GM12872 (cell line): ENCODE measurements around the gene CYTH4.

Source experiments
- CTCF ChIP-seq: IDR thresholded peaks from 3 replicates; pipeline ENCODE4 v1.5.1; 2011; ENCODE audit warnings: low read depth, mild to moderate bottlenecking, low read length, moderate library complexity; ENCODE audit not compliant: insufficient read depth

Gene CYTH4

DNA sequence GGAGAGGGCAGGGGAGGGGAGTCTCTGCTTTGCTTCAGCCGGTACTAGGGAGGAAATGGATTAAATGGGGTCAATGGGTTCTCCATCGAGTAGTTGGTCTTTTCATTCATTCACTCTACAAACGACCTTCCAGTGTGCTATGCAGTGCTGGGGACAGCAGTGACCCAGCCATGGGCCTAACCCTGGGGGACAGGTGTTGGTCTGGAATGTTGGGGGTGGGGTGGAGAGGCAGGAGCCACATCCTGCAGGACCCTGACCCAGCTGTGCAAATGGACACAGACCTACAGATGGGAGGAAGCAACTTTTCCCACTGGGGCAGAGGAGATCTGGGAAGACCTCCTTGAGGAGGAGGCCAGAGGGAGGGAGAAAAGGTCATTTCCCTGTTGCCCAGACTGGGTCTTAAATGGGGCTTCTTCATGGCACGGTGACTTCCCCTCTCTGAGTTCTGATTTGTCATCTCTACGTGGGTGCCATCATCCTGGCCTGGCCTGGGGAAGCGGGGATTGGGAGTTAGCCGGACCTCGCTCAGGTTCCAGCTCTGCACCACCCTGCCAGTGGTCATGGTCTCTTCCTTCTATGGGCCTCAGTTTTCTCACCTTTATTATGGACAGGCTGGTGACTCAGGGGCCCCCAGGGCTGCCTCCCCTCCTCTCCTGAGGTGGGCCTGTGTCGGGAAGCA, 2.0 kb downstream of the CYTH4 start:
- TF ChIP-seq CTCF = no peak

- no peak for TF ChIP-seq CTCF
Measured at GRCh38 chr22:37284805-37285355, 2.6 kb downstream of the CYTH4 start.

- no peak for TF ChIP-seq CTCF
Measured at GRCh38 chr22:37285937-37286336, 3.6 kb downstream of the CYTH4 start.

GRCh38 chr22:37287550-37287951, 5.2 kb downstream of the CYTH4 start:
- TF ChIP-seq CTCF = 0 out of 3 replicates have a peak, but pooled peaks have one; percentile 13

DNA sequence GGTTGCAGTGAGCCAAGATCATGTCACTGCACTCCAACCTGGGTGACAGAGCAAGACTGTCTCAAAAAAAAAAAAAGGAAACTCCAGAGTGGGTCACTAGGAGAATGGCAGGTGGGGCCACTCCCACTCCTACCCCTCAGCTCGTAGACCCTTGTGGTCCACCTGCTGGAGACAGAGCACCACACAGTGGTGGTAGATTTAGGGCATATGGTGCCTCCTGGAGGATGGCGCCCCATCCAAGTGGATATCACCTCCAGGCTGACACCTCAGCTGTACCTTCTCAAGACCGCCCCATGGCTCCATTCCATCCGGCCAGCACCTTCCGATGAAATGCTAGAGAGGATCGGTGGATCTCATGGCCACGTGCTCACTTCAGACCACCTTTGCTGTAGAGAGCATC, 6.2 kb downstream of the CYTH4 start:
- TF ChIP-seq CTCF = no peak

DNA sequence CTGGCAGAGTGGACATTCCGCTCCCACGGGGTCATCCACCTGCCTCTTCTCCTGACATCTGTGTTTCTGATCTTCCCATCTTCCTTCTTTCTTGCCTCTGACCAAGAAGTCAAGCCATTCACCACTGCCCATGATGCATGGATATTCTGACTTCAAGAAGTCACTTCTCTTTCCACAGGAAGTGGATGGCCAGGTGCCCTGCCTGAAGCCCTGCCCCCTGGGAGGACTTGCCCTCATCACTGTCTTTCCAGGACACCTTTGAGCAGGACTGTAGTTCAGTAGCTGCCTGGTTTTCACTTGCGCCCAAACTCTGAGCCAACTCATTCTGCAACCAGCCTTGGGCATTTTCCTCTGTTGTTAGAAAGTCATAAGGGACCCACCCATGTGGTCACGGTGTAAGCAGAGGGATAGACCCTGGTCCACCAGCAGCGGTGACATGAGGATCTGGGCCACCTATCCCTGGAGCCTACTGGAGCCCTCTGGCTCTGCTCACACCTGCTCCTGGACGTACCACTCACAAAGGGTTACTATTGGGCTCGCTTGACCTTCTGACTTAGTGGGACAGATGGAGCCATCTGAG, 6.9 kb downstream of the CYTH4 start:
- TF ChIP-seq CTCF = no peak

GRCh38 chr22:37290737-37291136, 8.4 kb downstream of the CYTH4 start:
- no peak for TF ChIP-seq CTCF
